ENCODE data around the gene ARID2.

Gene ARID2

GRCh38 chr12:45801625-45802024 is 72.1 kb downstream of the ARID2 start:
- no peaks in the 10 kb centered on the region for H3K9me3 Mint-ChIP-seq
- H3K36me3 Mint-ChIP-seq (ENCODE audit: low read depth), result peaks cover 19% of the 10 kb centered on the region
- peaks cover 3% of the 10 kb centered on the region for H3K4me1 Mint-ChIP-seq (ENCODE audit: low read depth)
- H3K27ac Mint-ChIP-seq, result no peak overlapping the region
- no peak overlapping the region for H3K4me3 Mint-ChIP-seq
- H3K27me3 Mint-ChIP-seq (ENCODE audit: low read depth), result no peaks in the 10 kb centered on the region
- DNase-seq (ENCODE audit: low spot score), result no peak

GRCh38 chr12:45803111-45803510 is 73.6 kb downstream of the ARID2 start:
- H3K27me3 Mint-ChIP-seq (ENCODE audit: low read depth), result no peaks in the 10 kb centered on the region
- DNase-seq (ENCODE audit: low spot score), result no peak
- no peaks in the 10 kb centered on the region for H3K9me3 Mint-ChIP-seq
- H3K4me1 Mint-ChIP-seq (ENCODE audit: low read depth), result peaks cover 3% of the 10 kb centered on the region
- H3K27ac Mint-ChIP-seq, result no peak overlapping the region
- H3K36me3 Mint-ChIP-seq (ENCODE audit: low read depth), result peaks cover 20% of the 10 kb centered on the region
- no peak overlapping the region for H3K4me3 Mint-ChIP-seq

- Mint-ChIP-seq H3K9me3 (no peaks in the 10 kb centered on the region), H3K36me3 (ENCODE audit: low read depth) (peaks cover 23% of the 10 kb centered on the region), H3K27me3 (ENCODE audit: low read depth) (no peaks in the 10 kb centered on the region), H3K4me1 (ENCODE audit: low read depth) (no peaks in the 10 kb centered on the region), H3K4me3 (no peak overlapping the region), H3K27ac (no peak overlapping the region)
- no peak for DNase-seq (ENCODE audit: low spot score)
These were observed 87.1 kb downstream of the ARID2 start for GRCh38 chr12:45816652-45817051.

- peaks cover 65% of the 10 kb centered on the region for H3K36me3 Mint-ChIP-seq (ENCODE audit: low read depth)
- H3K27me3 Mint-ChIP-seq (ENCODE audit: low read depth), result no peaks in the 10 kb centered on the region
These were observed 98.5 kb downstream of the ARID2 start for GRCh38 chr12:45827974-45828373.

GRCh38 chr12:45828402-45828801 is 98.9 kb downstream of the ARID2 start:
- Mint-ChIP-seq H3K9me3 (peaks cover 21% of the 10 kb centered on the region), H3K4me1 (ENCODE audit: low read depth) (peaks cover 1% of the 10 kb centered on the region), H3K4me3 (no peak overlapping the region), H3K36me3 (ENCODE audit: low read depth) (peaks cover 63% of the 10 kb centered on the region), H3K27me3 (ENCODE audit: low read depth) (no peaks in the 10 kb centered on the region), H3K27ac (no peak overlapping the region)
- no peak for DNase-seq (ENCODE audit: low spot score)

More at GRCh38 chr12:45827974-45828373, 98.5 kb downstream of the ARID2 start:
- Mint-ChIP-seq H3K4me1 (ENCODE audit: low read depth) (peaks cover 2% of the 10 kb centered on the region), H3K9me3 (peaks cover 20% of the 10 kb centered on the region), H3K27ac (no peak overlapping the region), H3K4me3 (no peak overlapping the region)
- DNase-seq (ENCODE audit: low spot score), result no peak

- H3K9me3 Mint-ChIP-seq, result peaks cover 32% of the 10 kb centered on the region
- no peak overlapping the region for H3K4me3 Mint-ChIP-seq
These were observed 102.1 kb downstream of the ARID2 start for GRCh38 chr12:45831590-45831989.

GRCh38 chr12:45833401-45833800 is 103.9 kb downstream of the ARID2 start:
- Mint-ChIP-seq H3K27ac (no peak overlapping the region), H3K27me3 (ENCODE audit: low read depth) (no peaks in the 10 kb centered on the region), H3K9me3 (peaks cover 32% of the 10 kb centered on the region), H3K36me3 (ENCODE audit: low read depth) (peaks cover 57% of the 10 kb centered on the region), H3K4me3 (no peak overlapping the region), H3K4me1 (ENCODE audit: low read depth) (peaks cover 9% of the 10 kb centered on the region)
- no peak for DNase-seq (ENCODE audit: low spot score)

More at GRCh38 chr12:45831590-45831989, 102.1 kb downstream of the ARID2 start:
- Mint-ChIP-seq H3K27ac (no peak overlapping the region), H3K36me3 (ENCODE audit: low read depth) (peaks cover 61% of the 10 kb centered on the region), H3K4me1 (ENCODE audit: low read depth) (peaks cover 9% of the 10 kb centered on the region), H3K27me3 (ENCODE audit: low read depth) (no peaks in the 10 kb centered on the region)
- DNase-seq (ENCODE audit: low spot score), result no peak

- H3K4me3 Mint-ChIP-seq, result no peak overlapping the region
- peaks cover 32% of the 10 kb centered on the region for H3K9me3 Mint-ChIP-seq
- H3K4me1 Mint-ChIP-seq (ENCODE audit: low read depth), result peaks cover 9% of the 10 kb centered on the region
- H3K27ac Mint-ChIP-seq, result no peak overlapping the region
- no peak for DNase-seq (ENCODE audit: low spot score)
- no peaks in the 10 kb centered on the region for H3K27me3 Mint-ChIP-seq (ENCODE audit: low read depth)
- peaks cover 56% of the 10 kb centered on the region for H3K36me3 Mint-ChIP-seq (ENCODE audit: low read depth)
These were observed 105.3 kb downstream of the ARID2 start for GRCh38 chr12:45834809-45835208.

- Mint-ChIP-seq H3K4me1 (ENCODE audit: low read depth) (peaks cover under 1% of the 10 kb centered on the region), H3K27me3 (ENCODE audit: low read depth) (no peaks in the 10 kb centered on the region), H3K4me3 (no peak overlapping the region), H3K9me3 (peaks cover 2% of the 10 kb centered on the region), H3K27ac (no peak overlapping the region), H3K36me3 (ENCODE audit: low read depth) (peaks cover 37% of the 10 kb centered on the region)
- DNase-seq (ENCODE audit: low spot score), result no peak
These were observed 110.4 kb downstream of the ARID2 start for GRCh38 chr12:45839917-45840316.

- Mint-ChIP-seq H3K4me3 (no peak overlapping the region), H3K4me1 (ENCODE audit: low read depth) (no peaks in the 10 kb centered on the region), H3K27ac (no peak overlapping the region), H3K27me3 (ENCODE audit: low read depth) (no peaks in the 10 kb centered on the region), H3K36me3 (ENCODE audit: low read depth) (peaks cover 57% of the 10 kb centered on the region), H3K9me3 (no peaks in the 10 kb centered on the region)
- DNase-seq (ENCODE audit: low spot score), result no peak
These were observed 119.8 kb downstream of the ARID2 start for GRCh38 chr12:45849289-45849688.

- H3K4me3 Mint-ChIP-seq, result no peak overlapping the region
- no peaks in the 10 kb centered on the region for H3K27me3 Mint-ChIP-seq (ENCODE audit: low read depth)
- no peaks in the 10 kb centered on the region for H3K9me3 Mint-ChIP-seq
- peaks cover 61% of the 10 kb centered on the region for H3K36me3 Mint-ChIP-seq (ENCODE audit: low read depth)
- H3K4me1 Mint-ChIP-seq (ENCODE audit: low read depth), result no peaks in the 10 kb centered on the region
- no peak overlapping the region for H3K27ac Mint-ChIP-seq
- no peak for DNase-seq (ENCODE audit: low spot score)
These were observed 120.8 kb downstream of the ARID2 start for GRCh38 chr12:45850302-45850701.

- Mint-ChIP-seq H3K4me3 (no peak overlapping the region), H3K27ac (no peak overlapping the region), H3K9me3 (no peaks in the 10 kb centered on the region), H3K4me1 (ENCODE audit: low read depth) (no peaks in the 10 kb centered on the region), H3K36me3 (ENCODE audit: low read depth) (peaks cover 56% of the 10 kb centered on the region), H3K27me3 (ENCODE audit: low read depth) (no peaks in the 10 kb centered on the region)
- no peak for DNase-seq (ENCODE audit: low spot score)
These were observed 123.0 kb downstream of the ARID2 start for GRCh38 chr12:45852508-45852907.

GRCh38 chr12:45853550-45853949 is 124.0 kb downstream of the ARID2 start:
- H3K27me3 Mint-ChIP-seq (ENCODE audit: low read depth), result no peaks in the 10 kb centered on the region
- H3K4me1 Mint-ChIP-seq (ENCODE audit: low read depth), result peaks cover 2% of the 10 kb centered on the region
- H3K9me3 Mint-ChIP-seq, result no peaks in the 10 kb centered on the region
- no peak overlapping the region for H3K4me3 Mint-ChIP-seq
- peaks cover 53% of the 10 kb centered on the region for H3K36me3 Mint-ChIP-seq (ENCODE audit: low read depth)
- DNase-seq (ENCODE audit: low spot score), result no peak
- H3K27ac Mint-ChIP-seq, result no peak overlapping the region

GRCh38 chr12:45863332-45863731 is 133.8 kb downstream of the ARID2 start:
- no peaks in the 10 kb centered on the region for H3K9me3 Mint-ChIP-seq
- H3K4me3 Mint-ChIP-seq, result no peak overlapping the region
- H3K36me3 Mint-ChIP-seq (ENCODE audit: low read depth), result peaks cover 46% of the 10 kb centered on the region
- peaks cover 5% of the 10 kb centered on the region for H3K4me1 Mint-ChIP-seq (ENCODE audit: low read depth)
- H3K27ac Mint-ChIP-seq, result no peak overlapping the region
- no peak for DNase-seq (ENCODE audit: low spot score)
- H3K27me3 Mint-ChIP-seq (ENCODE audit: low read depth), result no peaks in the 10 kb centered on the region

GRCh38 chr12:45866299-45866698 is 136.8 kb downstream of the ARID2 start:
- H3K27ac Mint-ChIP-seq, result no peak overlapping the region
- H3K4me1 Mint-ChIP-seq (ENCODE audit: low read depth), result peaks cover 6% of the 10 kb centered on the region
- H3K27me3 Mint-ChIP-seq (ENCODE audit: low read depth), result no peaks in the 10 kb centered on the region
- H3K36me3 Mint-ChIP-seq (ENCODE audit: low read depth), result peaks cover 49% of the 10 kb centered on the region
- H3K9me3 Mint-ChIP-seq, result no peaks in the 10 kb centered on the region
- no peak overlapping the region for H3K4me3 Mint-ChIP-seq
- DNase-seq (ENCODE audit: low spot score), result no peak
